ENCODE results near the gene SLC25A19. TPM values are rescaled to one million over a fixed set of nuclear protein-coding genes. Genes with fewer than 3 reads are reported as not detected.
A peak's percentile ranks its signal among the peaks of the same experiment; 100 is the strongest.

The SLC25A19 gene
- total RNA-seq, 3 donors from 2014 or later (not counting 1 experiment from before 2014, with no cell fraction given): 12.1 to 17.7 (median 14.8) TPM

GRCh38 chr17:75325827-75326225, 36.6 kb upstream of the SLC25A19 start:
- H3K4me1 Mint-ChIP-seq: peaks cover 16 to 20% of the 10 kb centered on the region in 2 donors
- no peak for DNase-seq
- WGBS (ENCODE audit: insufficient coverage): 37% methylated on average over 7 of the region's 7 CpGs
- Histone ChIP-seq H3K9me3 (ENCODE audit: control insufficient read depth, insufficient read depth, low read length) (no peaks in the 10 kb centered on the region), H3K4me1 (ENCODE audit: control insufficient read depth, insufficient read depth, low read length) (peaks cover 33% of the 10 kb centered on the region), H3K27ac (ENCODE audit: low read length) (peak overlapping the region; percentile 41), H3K27me3 (ENCODE audit: control insufficient read depth, insufficient read depth, low read length) (no peaks in the 10 kb centered on the region), H3K36me3 (ENCODE audit: control insufficient read depth, insufficient read depth, low read length) (peaks cover 11% of the 10 kb centered on the region), H3K4me3 (ENCODE audit: low read length) (no peak overlapping the region)
- intact Hi-C loops (cut with micrococcal nuclease): no loop called here
- no peaks in the 10 kb centered on the region for H3K9me3 Mint-ChIP-seq
- H3K4me3 Mint-ChIP-seq: no peak overlapping the region
- no peak for ATAC-seq
- H3K27me3 Mint-ChIP-seq (ENCODE audit: low read depth in 2 of 2): no peaks in the 10 kb centered on the region
- H3K36me3 Mint-ChIP-seq: no peaks in the 10 kb centered on the region
- H3K27ac Mint-ChIP-seq: peak overlapping the region; percentile 66 to 73
- TF ChIP-seq CTCF (IDR thresholded peaks at IDR 0.05): no peak

- no peak for ATAC-seq
- Histone ChIP-seq H3K36me3 (ENCODE audit: control insufficient read depth, insufficient read depth, low read length) (peaks cover 16% of the 10 kb centered on the region), H3K9me3 (ENCODE audit: control insufficient read depth, insufficient read depth, low read length) (no peaks in the 10 kb centered on the region), H3K4me1 (ENCODE audit: control insufficient read depth, insufficient read depth, low read length) (peaks cover 33% of the 10 kb centered on the region), H3K27me3 (ENCODE audit: control insufficient read depth, insufficient read depth, low read length) (no peaks in the 10 kb centered on the region), H3K4me3 (ENCODE audit: low read length) (no peak overlapping the region), H3K27ac (ENCODE audit: low read length) (no peak overlapping the region)
- TF ChIP-seq CTCF (IDR thresholded peaks at IDR 0.05): no peak
- Mint-ChIP-seq H3K36me3 (no peaks in the 10 kb centered on the region), H3K27me3 (ENCODE audit: low read depth in 2 of 2) (no peaks in the 10 kb centered on the region), H3K4me3 (no peak overlapping the region), H3K27ac (peak overlapping the region; percentile 66 to 73), H3K9me3 (no peaks in the 10 kb centered on the region), H3K4me1 (peaks cover 16 to 20% of the 10 kb centered on the region in 2 donors)
- DNase-seq: no peak
- 89% methylated on average over 4 of the region's 6 CpGs for WGBS (ENCODE audit: insufficient coverage)
- intact Hi-C loops (cut with micrococcal nuclease): no loop called here
Measured at GRCh38 chr17:75325348-75325747, 36.1 kb upstream of the SLC25A19 start.

- Histone ChIP-seq H3K4me1 (ENCODE audit: control insufficient read depth, insufficient read depth, low read length) (peaks cover 38% of the 10 kb centered on the region), H3K4me3 (ENCODE audit: low read length) (no peak overlapping the region), H3K27me3 (ENCODE audit: control insufficient read depth, insufficient read depth, low read length) (no peaks in the 10 kb centered on the region), H3K9me3 (ENCODE audit: control insufficient read depth, insufficient read depth, low read length) (no peaks in the 10 kb centered on the region), H3K27ac (ENCODE audit: low read length) (no peak overlapping the region), H3K36me3 (ENCODE audit: control insufficient read depth, insufficient read depth, low read length) (peaks cover 40% of the 10 kb centered on the region)
- no peak for ATAC-seq
- H3K27me3 Mint-ChIP-seq (ENCODE audit: low read depth in 2 of 2): no peaks in the 10 kb centered on the region
- H3K4me1 Mint-ChIP-seq: peaks cover 14 to 21% of the 10 kb centered on the region in 2 donors
- H3K4me3 Mint-ChIP-seq: no peak overlapping the region
- no peak overlapping the region for H3K27ac Mint-ChIP-seq
- WGBS (ENCODE audit: insufficient coverage): 91% methylated on average over 10 of the region's 10 CpGs
- no peak for TF ChIP-seq CTCF (IDR thresholded peaks at IDR 0.05)
- no peaks in the 10 kb centered on the region for H3K36me3 Mint-ChIP-seq
- intact Hi-C loops (cut with micrococcal nuclease): no loop called here
- H3K9me3 Mint-ChIP-seq: no peaks in the 10 kb centered on the region
- no peak for DNase-seq
Measured at GRCh38 chr17:75321506-75321905, 32.3 kb upstream of the SLC25A19 start.

Measured in natural killer cell (primary cell).